H1 (cell line): Measurements from ENCODE around the gene BRIP1. TPM values are rescaled to one million over a fixed set of nuclear protein-coding genes. Genes with fewer than 3 reads are reported as not detected.

Source experiments
- CTCF ChIA-PET: fragments of 300-600 bp; sonication (Branson Sonifier 250); formaldehyde crosslinking; loops from one replicate; lab custom pipeline; 2021; ENCODE audit not compliant: partially characterized antibody; lab: Charles Lee
- POLR2A ChIA-PET: fragments of 300-600 bp; sonication (Branson Sonifier 250); formaldehyde crosslinking; loops from one replicate; lab custom pipeline; 2021; ENCODE audit warnings: inconsistent platforms; ENCODE audit not compliant: partially characterized antibody; lab: Charles Lee
- DNase-seq, 2 experiments: peaks; one replicate each; pipeline versions ENCODE4 v3.0.0 to v3.0.0-alpha.2; 2010 to 2022; ENCODE audit warnings: low spot score in 2 of 2, low read depth in 1 of 2, mixed read lengths in 1 of 2
- FAIRE-seq: peaks from 2 replicates; lab custom pipeline; 2011; peaks lifted over from hg19 to GRCh38; lab: Jason Lieb, UNC
- H2AFZ ChIP-seq: 2 replicates; pipeline ENCODE4 v1.8.1; 2012; ENCODE audit warnings: low read length, inconsistent platforms
- H2AK5ac ChIP-seq: 2 replicates; pipeline ENCODE4 v1.6.1; 2013; ENCODE audit warnings: low read depth, low read length
- H2BK120ac ChIP-seq: replicated peaks from 2 replicates; pipeline ENCODE3; 2013; ENCODE audit warnings: low read depth, low read length, inconsistent platforms
- H2BK12ac ChIP-seq: 2 replicates; pipeline ENCODE4 v1.6.1; 2013; ENCODE audit warnings: low read depth, low read length
- H2BK15ac ChIP-seq: 2 replicates; pipeline ENCODE4 v1.6.1; 2013; ENCODE audit warnings: low read length
- H2BK20ac ChIP-seq: 2 replicates; pipeline ENCODE4 v1.6.1; 2013; ENCODE audit warnings: low read length
- H2BK5ac ChIP-seq: 2 replicates; pipeline ENCODE4 v1.6.1; 2013; ENCODE audit warnings: low read depth, low read length
- H3K14ac ChIP-seq: 2 replicates; pipeline ENCODE4 v1.6.1; 2013; ENCODE audit warnings: inconsistent platforms; ENCODE audit not compliant: insufficient read length
- H3K18ac ChIP-seq: 2 replicates; pipeline ENCODE4 v1.6.1; 2013; ENCODE audit warnings: low read length; ENCODE audit errors: extremely low read depth
- H3K23ac ChIP-seq: 2 replicates; pipeline ENCODE4 v1.6.1; 2013; ENCODE audit warnings: inconsistent platforms; ENCODE audit not compliant: insufficient read length
- H3K23me2 ChIP-seq: 2 replicates; pipeline ENCODE4 v1.6.1; 2013; ENCODE audit warnings: low read depth, low read length
- H3K27ac ChIP-seq: 2 replicates; pipeline ENCODE4 v1.6.1; 2011; ENCODE audit warnings: low read depth, low read length, inconsistent platforms
- H3K27me3 ChIP-seq, 4 experiments: replicated peaks in 1 of 4; 1 replicate in 1 of 4; 2 replicates in 3 of 4; pipeline versions ENCODE4 v1.6.1 to v1.8.1; 2011 to 2013; ENCODE audit warnings: low read length in 3 of 4, mild to moderate bottlenecking in 3 of 4, inconsistent platforms in 2 of 4, mixed read lengths in 2 of 4, moderate library complexity in 1 of 4; ENCODE audit not compliant: control insufficient read depth in 3 of 4, insufficient read depth in 3 of 4; ENCODE audit errors: extremely low read depth in 1 of 4
- H3K36me3 ChIP-seq, 4 experiments: 2 replicates each; pipeline versions ENCODE4 v1.6.1 to v1.8.1; 2011 to 2013; ENCODE audit warnings: mild to moderate bottlenecking in 4 of 4, low read length in 3 of 4, moderate library complexity in 2 of 4, control low read depth in 1 of 4, inconsistent platforms in 1 of 4; ENCODE audit not compliant: insufficient read depth in 4 of 4, control insufficient read depth in 2 of 4
- H3K4ac ChIP-seq: replicated peaks from 2 replicates; pipeline ENCODE3; 2013; ENCODE audit warnings: low read length, low read depth, mixed read lengths, inconsistent platforms; ENCODE audit not compliant: insufficient read length
- H3K4me1 ChIP-seq, 4 experiments: replicated peaks in 1 of 4; 1 replicate in 1 of 4; 2 replicates in 3 of 4; pipeline versions ENCODE4 v1.6.1 to v1.8.1; 2011 to 2013; ENCODE audit warnings: low read length in 3 of 4, inconsistent platforms in 2 of 4, mixed read lengths in 1 of 4; ENCODE audit not compliant: insufficient read depth in 4 of 4, control insufficient read depth in 3 of 4
- H3K4me2 ChIP-seq, 2 experiments: 2 replicates each; pipeline versions ENCODE4 v1.6.1 to v1.8.1; 2011 to 2013; ENCODE audit warnings: low read depth in 2 of 2, low read length in 2 of 2, control low read depth in 1 of 2, inconsistent platforms in 1 of 2, mild to moderate bottlenecking in 1 of 2; ENCODE audit not compliant: insufficient read depth in 1 of 2
- H3K4me3 ChIP-seq, 4 experiments: fragments of 200-600, 300-600 bp in 1 of 4; sonication (generic), shearing (Covaris generic), sonication (Bioruptor Twin) in 1 of 4; 2 replicates each; pipeline versions ENCODE4 v1.5.1 to v1.8.1; 2011 to 2016; ENCODE audit warnings: low read length in 4 of 4, low read depth in 3 of 4, control low read depth in 2 of 4, inconsistent platforms in 2 of 4, mild to moderate bottlenecking in 2 of 4, mixed read lengths in 1 of 4, moderate library complexity in 1 of 4; ENCODE audit not compliant: insufficient read depth in 2 of 4; ENCODE audit errors: extremely low read depth in 1 of 4
- H3K56ac ChIP-seq: replicated peaks from 2 replicates; pipeline ENCODE3; 2013; ENCODE audit warnings: low read depth, mild to moderate bottlenecking, mixed read lengths, low read length, inconsistent platforms; ENCODE audit not compliant: insufficient read length
- H3K79me1 ChIP-seq: 2 replicates; pipeline ENCODE4 v1.6.1; 2013; ENCODE audit warnings: low read depth, low read length, control low read depth
- H3K79me2 ChIP-seq, 2 experiments: 2 replicates each; pipeline versions ENCODE4 v1.6.1 to v1.8.1; 2012 to 2013; ENCODE audit warnings: low read length in 2 of 2, mild to moderate bottlenecking in 2 of 2, inconsistent platforms in 1 of 2; ENCODE audit not compliant: insufficient read depth in 2 of 2, control insufficient read depth in 1 of 2
- H3K9ac ChIP-seq, 4 experiments: replicated peaks in 1 of 4; 1 replicate in 1 of 4; 2 replicates in 3 of 4; pipeline versions ENCODE4 v1.6.1 to v1.8.1; 2011 to 2013; ENCODE audit warnings: low read depth in 3 of 4, low read length in 3 of 4, control low read depth in 2 of 4, mild to moderate bottlenecking in 2 of 4, moderate library complexity in 2 of 4, inconsistent platforms in 1 of 4; ENCODE audit errors: extremely low read depth in 1 of 4
- H3K9me3 ChIP-seq, 2 experiments: 2 replicates each; pipeline versions ENCODE4 v1.6.1 to v1.8.1; 2012 to 2013; ENCODE audit warnings: mild to moderate bottlenecking in 2 of 2, moderate library complexity in 2 of 2, control low read depth in 1 of 2, inconsistent platforms in 1 of 2, low read depth in 1 of 2, low read length in 1 of 2, mixed read lengths in 1 of 2; ENCODE audit not compliant: insufficient read depth in 2 of 2
- H4K20me1 ChIP-seq, 2 experiments: replicated peaks in 1 of 2; 2 replicates each; pipeline versions ENCODE3 to v1.8.1; 2011 to 2013; ENCODE audit warnings: inconsistent platforms in 2 of 2, low read length in 2 of 2, mild to moderate bottlenecking in 1 of 2; ENCODE audit not compliant: insufficient read depth in 2 of 2, control insufficient read depth in 1 of 2
- H4K5ac ChIP-seq: 2 replicates; pipeline ENCODE4 v1.6.1; 2013; ENCODE audit warnings: low read length, low read depth, mixed read lengths, inconsistent platforms; ENCODE audit not compliant: insufficient read length
- H4K8ac ChIP-seq: 2 replicates; pipeline ENCODE4 v1.8.0; 2013; ENCODE audit warnings: mild to moderate bottlenecking, moderate library complexity, low read length, inconsistent platforms; ENCODE audit not compliant: insufficient read depth; ENCODE audit errors: extremely low read depth
- H4K91ac ChIP-seq: replicated peaks from 2 replicates; pipeline ENCODE3; 2013; ENCODE audit warnings: low read length, mixed read lengths, inconsistent platforms; ENCODE audit not compliant: insufficient read length
- ATF2 ChIP-seq: IDR thresholded peaks from 2 replicates; pipeline ENCODE4 v1.6.1; 2012; ENCODE audit warnings: low read length, inconsistent platforms
- CTBP2 ChIP-seq: IDR thresholded peaks from 2 replicates; pipeline ENCODE4 v1.7.0; 2011; ENCODE audit warnings: borderline replicate concordance, mild to moderate bottlenecking, moderate library complexity, mixed read lengths, low read length; ENCODE audit not compliant: insufficient read depth, insufficient read length
- polyA plus RNA-seq, 7 experiments: library from polyadenylated mRNA; depleted of rRNA in 3 of 7; stranded (reverse) in 5 of 7; unstranded in 2 of 7; fragments of >200 nt in 5 of 7; fragments of 200-250 nt in 2 of 7; gene quantifications; 1 replicate in 5 of 7; 2 replicates in 1 of 7; 4 replicates in 1 of 7; pipeline versions ENCODE4 v1.2.1 to v1.2.3, GENCODE V29; 2011 to 2013; ENCODE audit warnings: missing spikeins in 2 of 7, mixed read lengths in 2 of 7
- total RNA-seq: library from RNA; stranded (reverse); fragmentation: NEBNext Ultra II Directional; extraction: Animal tissue kit (Norgen Biotek cat#: 25700); gene quantifications from 2 replicates; pipeline ENCODE4 v1.2.1, GENCODE V29; 2021

BRIP1 gene
- total and polyA plus RNA-seq, 2 of the 8 experiments (the other 6 are each of a cell fraction or from before 2014, with no cell fraction given) = 5.8 to 19.2 TPM

GRCh38 chr17:61755078-61755477 is 108.2 kb downstream of the BRIP1 start:
- no peak overlapping the region for H3K27ac ChIP-seq
- ChIA-PET CTCF (no interaction called here), POLR2A (no interaction called here)
- no peak overlapping the region for H2BK15ac ChIP-seq
- DNase-seq (no peak), FAIRE-seq (no peak)
- H3K27me3 ChIP-seq = no peaks in the 10 kb centered on the region
- peaks cover 0 to 2% of the 10 kb centered on the region in 2 experiments for H4K20me1 ChIP-seq
- no peak overlapping the region for H3K18ac ChIP-seq
- H2BK5ac ChIP-seq = no peak overlapping the region
- H3K23me2 ChIP-seq = no peaks in the 10 kb centered on the region
- no peak overlapping the region for H3K9ac ChIP-seq
- H3K4ac ChIP-seq = no peak overlapping the region
- no peaks in the 10 kb centered on the region for H3K9me3 ChIP-seq
- H3K36me3 ChIP-seq = peaks cover 0 to 2% (median 0%) of the 10 kb centered on the region in 4 experiments; a peak in 2 of 8 replicates
- H4K91ac ChIP-seq = no peak overlapping the region
- H4K5ac ChIP-seq = no peak overlapping the region
- H2AK5ac ChIP-seq = no peak overlapping the region
- no peak overlapping the region for H2BK20ac ChIP-seq
- no peaks in the 10 kb centered on the region for H3K4me1 ChIP-seq
- H3K4me2 ChIP-seq = no peak overlapping the region
- no peak overlapping the region for H4K8ac ChIP-seq
- no peaks in the 10 kb centered on the region for H3K79me2 ChIP-seq
- H2AFZ ChIP-seq = no peak overlapping the region
- no peak overlapping the region for H3K23ac ChIP-seq
- H2BK120ac ChIP-seq = no peak overlapping the region
- H3K4me3 ChIP-seq = no peak overlapping the region
- H2BK12ac ChIP-seq = no peak overlapping the region
- H3K14ac ChIP-seq = no peak overlapping the region
- no peaks in the 10 kb centered on the region for H3K79me1 ChIP-seq
- TF ChIP-seq ATF2 = no peak
- TF ChIP-seq CTBP2 = no peak
- H3K56ac ChIP-seq = no peak overlapping the region
